ENCODE measurements around the gene LYPD6B. TPM values are rescaled to one million over a fixed set of nuclear protein-coding genes. Genes with fewer than 3 reads are reported as not detected.

LYPD6B gene
- total and polyA plus RNA-seq, 4 donors = 5.7 to 11.0 (median 8.9) TPM

- Histone ChIP-seq H3K27ac (ENCODE audit: low read depth, low read length) (no peak overlapping the region), H3K4me1 (ENCODE audit: control insufficient read depth, insufficient read depth, low read length) (no peaks in the 10 kb centered on the region), H3K27me3 (ENCODE audit: control insufficient read depth, insufficient read depth, low read length) (no peaks in the 10 kb centered on the region), H3K36me3 (ENCODE audit: control insufficient read depth, insufficient read depth, low read length) (no peaks in the 10 kb centered on the region), H3K4me3 (ENCODE audit: low read depth, low read length) (no peak overlapping the region), H3K9me3 (ENCODE audit: control insufficient read depth, insufficient read depth, low read length) (no peaks in the 10 kb centered on the region)
- no peak for DNase-seq (ENCODE audit: low read depth in 4 of 6, low spot score in 6 of 6)
- WGBS (ENCODE audit: insufficient coverage) = 86% methylated on average over 7 of the region's 10 CpGs
Observed at GRCh38 chr2:149145314-149146295, 107.1 kb downstream of the LYPD6B start.

DNA sequence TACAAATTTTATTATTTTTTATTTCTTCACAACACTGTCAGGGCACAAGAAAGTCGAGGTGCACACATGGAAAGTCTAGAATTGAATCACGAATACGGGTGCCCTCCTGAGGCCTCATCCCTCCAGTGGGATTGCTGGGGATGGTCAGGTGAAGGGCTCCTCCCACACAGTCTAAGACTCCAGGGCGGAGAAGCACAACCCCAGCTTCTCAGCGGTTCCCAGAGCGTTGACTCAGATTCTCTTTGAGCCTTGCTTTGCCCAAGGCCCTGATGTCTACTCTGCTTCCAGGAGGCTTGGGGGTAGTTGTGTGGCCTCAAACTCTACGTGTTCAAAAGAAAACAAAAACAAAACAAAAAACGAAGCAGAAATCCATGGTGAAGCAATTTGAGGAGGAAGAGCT lies 108.4 kb downstream of the LYPD6B start:
- H3K4me1 ChIP-seq (ENCODE audit: control insufficient read depth, insufficient read depth, low read length) = no peaks in the 10 kb centered on the region
- DNase-seq (ENCODE audit: low read depth in 4 of 6, low spot score in 6 of 6) = no peak
- no peak overlapping the region for H3K4me3 ChIP-seq (ENCODE audit: low read depth, low read length)
- H3K9me3 ChIP-seq (ENCODE audit: control insufficient read depth, insufficient read depth, low read length) = no peaks in the 10 kb centered on the region
- H3K27ac ChIP-seq (ENCODE audit: low read depth, low read length) = no peak overlapping the region
- 100% methylated on average over 3 of the region's 8 CpGs for WGBS (ENCODE audit: insufficient coverage)
- no peaks in the 10 kb centered on the region for H3K36me3 ChIP-seq (ENCODE audit: control insufficient read depth, insufficient read depth, low read length)
- H3K27me3 ChIP-seq (ENCODE audit: control insufficient read depth, insufficient read depth, low read length) = no peaks in the 10 kb centered on the region

DNA sequence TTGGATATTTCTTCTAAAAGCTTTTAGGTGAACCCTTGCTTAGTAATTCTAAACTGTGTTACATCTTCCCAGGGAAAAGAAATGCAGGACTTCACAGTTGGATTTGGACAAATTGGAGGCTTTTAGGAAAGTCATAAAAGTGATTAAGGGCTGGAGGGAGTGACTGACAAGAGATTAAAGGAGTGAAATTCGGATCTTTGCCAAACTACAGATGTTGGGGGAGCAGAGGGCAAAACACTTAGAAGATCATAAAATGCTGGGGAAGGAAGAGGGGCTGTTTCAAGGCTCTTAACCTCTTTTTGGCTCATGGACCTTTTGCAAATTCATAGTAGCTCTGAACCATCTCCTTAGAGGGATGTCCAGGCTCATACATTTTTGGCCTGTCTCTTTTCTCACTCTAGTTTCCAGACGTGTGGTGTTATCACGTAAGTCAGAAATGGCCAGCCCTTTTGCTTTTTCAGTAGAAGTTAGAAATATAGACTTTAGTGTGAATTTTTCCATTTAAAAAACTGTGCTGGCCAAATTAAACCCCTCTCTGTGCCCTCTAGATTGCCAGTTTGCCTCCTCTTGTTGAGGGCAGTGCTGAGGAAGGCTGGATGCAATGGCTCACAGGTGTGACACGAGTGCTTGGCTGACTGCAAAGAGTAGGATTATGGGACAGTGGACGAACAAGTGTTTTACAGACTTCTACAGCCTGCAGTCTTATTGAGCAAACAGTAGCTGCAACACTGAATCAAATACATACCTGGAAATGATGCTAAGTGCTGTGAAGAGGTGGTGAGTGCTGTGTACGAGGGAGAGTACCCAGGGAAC lies 109.9 kb downstream of the LYPD6B start:
- 56% methylated on average over 4 of the region's 6 CpGs for WGBS (ENCODE audit: insufficient coverage)
- Histone ChIP-seq H3K36me3 (ENCODE audit: control insufficient read depth, insufficient read depth, low read length) (no peaks in the 10 kb centered on the region), H3K9me3 (ENCODE audit: control insufficient read depth, insufficient read depth, low read length) (no peaks in the 10 kb centered on the region), H3K4me3 (ENCODE audit: low read depth, low read length) (no peak overlapping the region), H3K27me3 (ENCODE audit: control insufficient read depth, insufficient read depth, low read length) (no peaks in the 10 kb centered on the region), H3K4me1 (ENCODE audit: control insufficient read depth, insufficient read depth, low read length) (no peaks in the 10 kb centered on the region), H3K27ac (ENCODE audit: low read depth, low read length) (no peak overlapping the region)
- no peak for DNase-seq (ENCODE audit: low read depth in 4 of 6, low spot score in 6 of 6)

DNA sequence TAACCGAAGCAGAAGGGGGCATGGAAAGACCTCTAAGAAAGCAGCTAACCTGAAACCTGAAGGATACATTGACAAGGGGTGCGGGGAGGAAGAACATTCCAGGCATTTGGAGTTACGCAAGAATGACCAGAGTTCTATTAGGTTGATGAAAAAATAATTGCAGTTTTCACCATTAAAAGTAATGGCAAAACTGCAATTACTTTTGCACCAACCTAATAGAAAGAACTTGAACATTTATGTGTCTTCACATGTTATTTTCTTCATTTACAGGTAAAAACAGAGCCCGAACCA lies 110.5 kb downstream of the LYPD6B start:
- Histone ChIP-seq H3K36me3 (ENCODE audit: control insufficient read depth, insufficient read depth, low read length) (no peaks in the 10 kb centered on the region), H3K27ac (ENCODE audit: low read depth, low read length) (no peak overlapping the region), H3K9me3 (ENCODE audit: control insufficient read depth, insufficient read depth, low read length) (no peaks in the 10 kb centered on the region), H3K4me3 (ENCODE audit: low read depth, low read length) (no peak overlapping the region), H3K4me1 (ENCODE audit: control insufficient read depth, insufficient read depth, low read length) (no peaks in the 10 kb centered on the region), H3K27me3 (ENCODE audit: control insufficient read depth, insufficient read depth, low read length) (no peaks in the 10 kb centered on the region)
- DNase-seq (ENCODE audit: low read depth in 4 of 6, low spot score in 6 of 6) = no peak
- WGBS (ENCODE audit: insufficient coverage) = 100% methylated on average over 1 of the region's 4 CpGs

DNA sequence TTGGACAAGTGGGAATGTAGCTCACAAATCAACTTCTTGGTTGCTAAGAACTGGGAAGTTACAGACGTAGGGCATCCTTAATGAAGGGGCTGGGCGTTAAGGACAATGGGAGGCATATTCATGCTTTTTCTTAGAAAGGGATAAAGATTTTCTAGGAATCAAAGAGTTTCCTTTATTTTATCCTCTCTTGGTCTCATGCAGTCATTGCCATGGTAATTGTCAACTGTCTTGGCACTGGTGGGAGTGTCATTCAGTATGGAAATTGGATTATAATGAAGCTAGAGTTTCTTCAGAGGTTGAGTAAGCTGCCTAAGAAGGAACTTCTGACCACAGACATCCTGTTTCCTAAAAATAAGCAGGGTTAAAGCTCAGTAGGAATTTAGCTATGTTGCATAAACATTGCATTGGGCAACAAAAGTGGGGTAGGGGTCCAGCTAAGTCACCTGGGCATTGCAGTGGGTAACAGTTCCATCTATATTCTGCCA lies 114.0 kb downstream of the LYPD6B start:
- no peaks in the 10 kb centered on the region for H3K4me1 ChIP-seq (ENCODE audit: control insufficient read depth, insufficient read depth, low read length)
- no peaks in the 10 kb centered on the region for H3K9me3 ChIP-seq (ENCODE audit: control insufficient read depth, insufficient read depth, low read length)
- WGBS (ENCODE audit: insufficient coverage) = 10% methylated on average over 2 of the region's 2 CpGs
- no peaks in the 10 kb centered on the region for H3K36me3 ChIP-seq (ENCODE audit: control insufficient read depth, insufficient read depth, low read length)
- no peak overlapping the region for H3K27ac ChIP-seq (ENCODE audit: low read depth, low read length)
- no peaks in the 10 kb centered on the region for H3K27me3 ChIP-seq (ENCODE audit: control insufficient read depth, insufficient read depth, low read length)
- no peak for DNase-seq (ENCODE audit: low read depth in 4 of 6, low spot score in 6 of 6)
- H3K4me3 ChIP-seq (ENCODE audit: low read depth, low read length) = no peak overlapping the region

DNA sequence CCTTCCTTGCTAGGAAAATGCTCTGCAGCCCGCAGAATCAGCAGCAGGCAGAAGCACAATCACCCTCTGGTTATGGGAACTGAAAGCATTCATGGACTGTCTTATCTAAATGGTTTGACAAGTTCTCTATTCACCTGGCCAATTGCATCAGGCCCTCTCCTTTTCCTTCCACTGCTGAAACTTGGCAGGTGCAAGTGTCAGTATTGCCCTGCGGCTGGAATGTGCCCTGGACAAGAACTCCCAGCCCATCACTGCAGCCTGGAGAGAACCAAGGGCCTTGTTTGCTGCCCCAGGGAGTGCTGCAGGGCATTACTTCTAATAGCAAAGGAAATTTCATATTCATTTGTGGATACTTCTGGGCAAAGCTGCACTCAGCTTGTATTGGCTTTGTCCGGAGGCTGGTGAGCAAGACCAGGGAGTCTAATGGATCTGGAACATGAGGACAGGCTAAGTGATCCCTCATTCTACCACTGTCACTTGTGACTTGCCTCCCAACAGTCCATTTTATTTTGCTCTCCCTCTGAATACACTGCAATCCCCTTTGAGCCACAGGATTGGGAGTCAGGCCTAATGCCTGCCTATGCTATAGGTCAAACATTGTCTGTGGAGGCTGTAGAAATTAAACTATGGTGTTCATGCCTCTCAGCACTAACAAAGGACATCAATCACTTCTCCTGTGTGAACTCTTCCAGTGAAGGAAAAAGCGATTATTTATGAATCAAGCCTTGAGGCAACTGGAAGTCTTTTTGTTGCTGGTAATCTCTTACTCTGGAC lies 116.9 kb downstream of the LYPD6B start:
- Histone ChIP-seq H3K27me3 (ENCODE audit: control insufficient read depth, insufficient read depth, low read length) (no peaks in the 10 kb centered on the region), H3K36me3 (ENCODE audit: control insufficient read depth, insufficient read depth, low read length) (no peaks in the 10 kb centered on the region), H3K4me1 (ENCODE audit: control insufficient read depth, insufficient read depth, low read length) (no peaks in the 10 kb centered on the region), H3K4me3 (ENCODE audit: low read depth, low read length) (no peak overlapping the region), H3K27ac (ENCODE audit: low read depth, low read length) (no peak overlapping the region), H3K9me3 (ENCODE audit: control insufficient read depth, insufficient read depth, low read length) (no peaks in the 10 kb centered on the region)
- no peak for DNase-seq (ENCODE audit: low read depth in 4 of 6, low spot score in 6 of 6)
- 57% methylated on average over 1 of the region's 4 CpGs for WGBS (ENCODE audit: insufficient coverage)

- Histone ChIP-seq H3K9me3 (ENCODE audit: control insufficient read depth, insufficient read depth, low read length) (no peaks in the 10 kb centered on the region), H3K4me3 (ENCODE audit: low read depth, low read length) (no peak overlapping the region), H3K27ac (ENCODE audit: low read depth, low read length) (no peak overlapping the region), H3K27me3 (ENCODE audit: control insufficient read depth, insufficient read depth, low read length) (no peaks in the 10 kb centered on the region), H3K36me3 (ENCODE audit: control insufficient read depth, insufficient read depth, low read length) (no peaks in the 10 kb centered on the region), H3K4me1 (ENCODE audit: control insufficient read depth, insufficient read depth, low read length) (no peaks in the 10 kb centered on the region)
- WGBS (ENCODE audit: insufficient coverage) = 90% methylated on average over 1 of the region's 2 CpGs
- no peak for DNase-seq (ENCODE audit: low read depth in 4 of 6, low spot score in 6 of 6)
Observed at GRCh38 chr2:149155988-149156387, 117.5 kb downstream of the LYPD6B start.

DNA sequence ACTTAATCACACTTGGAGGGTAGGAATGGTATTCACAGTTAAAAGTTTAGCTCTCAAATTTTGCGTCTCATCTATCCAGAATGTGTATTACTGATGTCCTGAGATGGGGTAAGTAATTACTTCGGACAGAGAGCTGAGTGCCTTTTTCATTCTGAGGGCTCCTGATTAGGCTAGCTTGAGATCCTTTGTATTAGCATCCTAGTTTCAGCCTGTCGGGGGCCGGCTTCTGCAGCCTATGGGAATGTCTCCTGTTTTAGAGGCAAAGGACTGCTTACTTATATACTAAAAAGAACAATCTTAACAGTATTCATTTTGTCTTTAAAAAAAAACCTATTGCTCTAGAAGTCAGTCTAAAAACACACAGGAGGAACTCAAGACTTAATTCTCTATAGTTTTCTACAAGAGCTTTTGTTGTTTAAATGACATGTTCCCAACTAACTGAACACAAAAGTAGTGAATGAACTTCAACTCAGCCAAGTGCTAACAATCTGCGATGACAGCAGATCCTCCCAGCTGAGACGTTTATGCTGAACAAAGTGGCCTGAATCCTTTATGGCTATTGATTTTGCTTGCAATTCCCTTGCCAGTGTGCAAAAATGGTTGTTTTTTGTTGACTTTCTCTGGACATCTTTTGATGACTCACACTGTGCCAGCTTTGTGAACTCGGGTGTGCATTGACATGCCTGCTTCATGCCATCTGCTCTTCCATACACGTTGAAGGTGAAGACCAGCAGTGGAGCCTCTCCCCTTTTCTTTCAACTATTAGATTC lies 118.7 kb downstream of the LYPD6B start:
- no peak for DNase-seq (ENCODE audit: low read depth in 4 of 6, low spot score in 6 of 6)
- Histone ChIP-seq H3K27me3 (ENCODE audit: control insufficient read depth, insufficient read depth, low read length) (no peaks in the 10 kb centered on the region), H3K36me3 (ENCODE audit: control insufficient read depth, insufficient read depth, low read length) (no peaks in the 10 kb centered on the region), H3K4me1 (ENCODE audit: control insufficient read depth, insufficient read depth, low read length) (no peaks in the 10 kb centered on the region), H3K4me3 (ENCODE audit: low read depth, low read length) (no peak overlapping the region), H3K9me3 (ENCODE audit: control insufficient read depth, insufficient read depth, low read length) (no peaks in the 10 kb centered on the region), H3K27ac (ENCODE audit: low read depth, low read length) (no peak overlapping the region)
- WGBS (ENCODE audit: insufficient coverage) = 39% methylated on average over 4 of the region's 8 CpGs

- Histone ChIP-seq H3K27me3 (ENCODE audit: control insufficient read depth, insufficient read depth, low read length) (no peaks in the 10 kb centered on the region), H3K36me3 (ENCODE audit: control insufficient read depth, insufficient read depth, low read length) (no peaks in the 10 kb centered on the region), H3K4me3 (ENCODE audit: low read depth, low read length) (no peak overlapping the region), H3K9me3 (ENCODE audit: control insufficient read depth, insufficient read depth, low read length) (no peaks in the 10 kb centered on the region), H3K27ac (ENCODE audit: low read depth, low read length) (no peak overlapping the region), H3K4me1 (ENCODE audit: control insufficient read depth, insufficient read depth, low read length) (no peaks in the 10 kb centered on the region)
- no peak for DNase-seq (ENCODE audit: low read depth in 4 of 6, low spot score in 6 of 6)
- no CpG with 5 or more reads among the region's 1 CpG for WGBS (ENCODE audit: insufficient coverage)
Observed at GRCh38 chr2:149158957-149159356, 120.5 kb downstream of the LYPD6B start.

Measured in spinal cord (tissue), 10 donors.